Spleen (tissue), 11 donors: ENCODE measurements around the gene EPHA6. TPM values are rescaled to one million over a fixed set of nuclear protein-coding genes. Genes with fewer than 3 reads are reported as not detected.
"Not testable (repeated sequence)": the region's sequence is repeated elsewhere in the genome, so short reads cannot be mapped to it uniquely, and the experiment has no call there.

ENCODE experiments used
- DNase-seq: peaks from one replicate; pipeline ENCODE4 v3.0.0-alpha.2; 2020
- H3K27ac ChIP-seq, 8 donors: fragments of 200-600 bp; sonication (generic) in 7 of 8; 1 replicate in 4 of 8; 2 replicates in 4 of 8; pipeline versions ENCODE4 v1.5.0 to v1.8.0; 2016 to 2021; ENCODE audit warnings: inconsistent platforms in 4 of 8, mild to moderate bottlenecking in 4 of 8, moderate library complexity in 1 of 8
- H3K27me3 ChIP-seq, 7 donors: fragments of 200-600 bp; sonication (generic) in 6 of 7; replicated peaks in 1 of 7; 1 replicate in 4 of 7; 2 replicates in 3 of 7; pipeline versions ENCODE4 v1.5.0 to v1.8.0; 2016 to 2021; ENCODE audit warnings: inconsistent platforms in 3 of 7, mild to moderate bottlenecking in 1 of 7
- H3K36me3 ChIP-seq, 6 donors: fragments of 200-600 bp; sonication (generic) in 5 of 6; 1 replicate in 4 of 6; 2 replicates in 2 of 6; pipeline versions ENCODE4 v1.5.0 to v1.8.0; 2016 to 2021; ENCODE audit warnings: inconsistent platforms in 2 of 6
- H3K4me1 ChIP-seq, 6 donors: fragments of 200-600 bp; sonication (generic) in 5 of 6; 1 replicate in 3 of 6; 2 replicates in 3 of 6; pipeline versions ENCODE4 v1.5.0 to v1.8.0; 2016 to 2021; ENCODE audit warnings: inconsistent platforms in 3 of 6
- H3K4me3 ChIP-seq, 8 donors: fragments of 200-600 bp; sonication (generic) in 7 of 8; 1 replicate in 4 of 8; 2 replicates in 4 of 8; pipeline versions ENCODE4 v1.5.0 to v1.8.0; 2016 to 2021; ENCODE audit warnings: inconsistent platforms in 4 of 8, mild to moderate bottlenecking in 4 of 8, moderate library complexity in 2 of 8
- H3K9me3 ChIP-seq, 8 donors: fragments of 200-600 bp; sonication (generic) in 7 of 8; 1 replicate in 4 of 8; 2 replicates in 4 of 8; pipeline versions ENCODE4 v1.5.0 to v1.8.0; 2016 to 2021; ENCODE audit warnings: inconsistent platforms in 4 of 8
- POLR2A ChIP-seq, 3 donors: fragments of 450-650 bp; IDR thresholded peaks; one replicate each; pipeline ENCODE4 v1.5.1; 2017; ENCODE audit warnings: antibody characterized with exemption in 3 of 3, mild to moderate bottlenecking in 1 of 3
- POLR2AphosphoS5 ChIP-seq, 3 donors: sonication (generic); formaldehyde crosslinking; IDR thresholded peaks; one replicate each; pipeline ENCODE4 v1.5.1; 2017; ENCODE audit warnings: antibody characterized with exemption in 3 of 3
- WGBS, 5 donors: extraction: QIAGEN DNeasy Blood & Tissue Kit in 3 of 5; methylation state at CpG; one replicate each; pipeline versions ENCODE4 v1.1.5 to v1.1.7; 2013 to 2018; 5-methylcytosine and 5-hydroxymethylcytosine counted together
- intact Hi-C: fragments of 100-400 bp; cut with DNase I; formaldehyde crosslinking; loops from one replicate; pipeline ENCODE4 v1.15.0; 2023; ENCODE audit warnings: low total_unique reads
- polyA plus RNA-seq, 3 donors: library from polyadenylated mRNA; stranded (reverse); fragments of 200-250 nt; gene quantifications; one replicate each; pipeline ENCODE4 v1.2.1, GENCODE V29; 2013
- total RNA-seq, 7 donors: library from RNA; depleted of rRNA in 3 of 7; stranded (reverse); fragments of >200 nt in 3 of 7; fragmentation: NEBNext Ultra II Directional in 4 of 7; extraction: Animal tissue kit (Norgen Biotek cat#: 25700) in 4 of 7; gene quantifications; one replicate each; pipeline versions ENCODE4 v1.1.0 to v1.2.1, GENCODE V29; 2016 to 2021
- TF ChIP-seq, protein P1 (sequence below), 11 experiments: fragments of 200-600 bp in 7 of 11; fragments of 450-650 bp in 4 of 11; sonication (generic) in 4 of 11; IDR thresholded peaks in 8 of 11; conservative IDR thresholded peaks in 3 of 11; 1 replicate in 7 of 11; 2 replicates in 4 of 11; pipeline versions ENCODE4 v1.4.0 to v1.8.0; 2016 to 2021; ENCODE audit warnings: antibody characterized with exemption in 11 of 11, inconsistent platforms in 4 of 11, mild to moderate bottlenecking in 1 of 11
- donor health status: healthy with polysubstance abuse.
- donor health status: DM: no; HTN: no; CAD: no; lungs with moderate emphysema.
- donor health status: DM: no; HTN: no; CAD: no.
- donor health status: Bipolar disorder and iron deficiency.
- donor health status: healthy.
- donor health status: DM: no; HTN: no; CAD: no.
- donor health status: DM: yes; HTN: yes; CAD: no.

The EPHA6 gene
- total and polyA plus RNA-seq, 10 donors: 0.44 TPM; not detected in 9

GRCh38 chr3:97264180-97264579, 449.8 kb downstream of the EPHA6 start:
- intact Hi-C loops: no loop called here
- no peak overlapping the region for H3K4me3 ChIP-seq
- no peaks in the 10 kb centered on the region for H3K36me3 ChIP-seq
- TF ChIP-seq, protein P1, sequence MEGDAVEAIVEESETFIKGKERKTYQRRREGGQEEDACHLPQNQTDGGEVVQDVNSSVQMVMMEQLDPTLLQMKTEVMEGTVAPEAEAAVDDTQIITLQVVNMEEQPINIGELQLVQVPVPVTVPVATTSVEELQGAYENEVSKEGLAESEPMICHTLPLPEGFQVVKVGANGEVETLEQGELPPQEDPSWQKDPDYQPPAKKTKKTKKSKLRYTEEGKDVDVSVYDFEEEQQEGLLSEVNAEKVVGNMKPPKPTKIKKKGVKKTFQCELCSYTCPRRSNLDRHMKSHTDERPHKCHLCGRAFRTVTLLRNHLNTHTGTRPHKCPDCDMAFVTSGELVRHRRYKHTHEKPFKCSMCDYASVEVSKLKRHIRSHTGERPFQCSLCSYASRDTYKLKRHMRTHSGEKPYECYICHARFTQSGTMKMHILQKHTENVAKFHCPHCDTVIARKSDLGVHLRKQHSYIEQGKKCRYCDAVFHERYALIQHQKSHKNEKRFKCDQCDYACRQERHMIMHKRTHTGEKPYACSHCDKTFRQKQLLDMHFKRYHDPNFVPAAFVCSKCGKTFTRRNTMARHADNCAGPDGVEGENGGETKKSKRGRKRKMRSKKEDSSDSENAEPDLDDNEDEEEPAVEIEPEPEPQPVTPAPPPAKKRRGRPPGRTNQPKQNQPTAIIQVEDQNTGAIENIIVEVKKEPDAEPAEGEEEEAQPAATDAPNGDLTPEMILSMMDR (IDR thresholded peaks at IDR 0.05 in 8 of 11, conservative IDR thresholded peaks at IDR 0.05 in 3 of 11): no peak
- TF ChIP-seq POLR2A (IDR thresholded peaks at IDR 0.05): no peak
- H3K27me3 ChIP-seq: no peaks in the 10 kb centered on the region
- no peak for DNase-seq
- 80 to 95% (median 89%) methylated on average over 8 of the region's 8 CpGs for WGBS, 5 donors
- H3K4me1 ChIP-seq: no peaks in the 10 kb centered on the region
- peaks cover 0 to 16% (median 0%) of the 10 kb centered on the region in 8 donors for H3K9me3 ChIP-seq
- no peak overlapping the region for H3K27ac ChIP-seq

- Histone ChIP-seq H3K27me3 (no peaks in the 10 kb centered on the region), H3K4me1 (no peaks in the 10 kb centered on the region), H3K27ac (no peak overlapping the region), H3K36me3 (no peaks in the 10 kb centered on the region), H3K4me3 (no peak overlapping the region), H3K9me3 (peaks cover 0 to 16% (median 0%) of the 10 kb centered on the region in 8 donors)
- no peak for DNase-seq
- WGBS, 5 donors: 86 to 93% (median 87%) methylated on average over 12 to 19 of the region's 19 CpGs
- TF ChIP-seq POLR2A (IDR thresholded peaks at IDR 0.05) (no peak), POLR2AphosphoS5 (IDR thresholded peaks at IDR 0.05) (no peak)
- TF ChIP-seq, protein P1 (IDR thresholded peaks at IDR 0.05 in 8 of 11, conservative IDR thresholded peaks at IDR 0.05 in 3 of 11): no peak
- intact Hi-C loops: no loop called here
Measured at GRCh38 chr3:97265237-97266005, 451.0 kb downstream of the EPHA6 start.

- Histone ChIP-seq H3K27me3 (no peaks in the 10 kb centered on the region), H3K4me3 (no peak overlapping the region), H3K36me3 (no peaks in the 10 kb centered on the region), H3K9me3 (peaks cover 0 to 15% (median 0%) of the 10 kb centered on the region in 8 donors), H3K27ac (no peak overlapping the region), H3K4me1 (no peaks in the 10 kb centered on the region)
- intact Hi-C loops: no loop called here
- 20 to 32% (median 25%) methylated on average over 2 of the region's 2 CpGs for WGBS, 5 donors
- TF ChIP-seq, protein P1 (IDR thresholded peaks at IDR 0.05 in 8 of 11, conservative IDR thresholded peaks at IDR 0.05 in 3 of 11): no peak
- TF ChIP-seq POLR2AphosphoS5 (IDR thresholded peaks at IDR 0.05) (no peak), POLR2A (IDR thresholded peaks at IDR 0.05) (no peak)
- DNase-seq: no peak
Measured at GRCh38 chr3:97269202-97269601, 454.8 kb downstream of the EPHA6 start.

- H3K9me3 ChIP-seq, H3K27me3 ChIP-seq, DNase-seq, H3K4me3 ChIP-seq, H3K36me3 ChIP-seq, H3K27ac ChIP-seq, intact Hi-C loops, H3K4me1 ChIP-seq: not testable (repeated sequence)
- 78 to 88% (median 79%) methylated on average over 15 of the region's 15 CpGs for WGBS, 5 donors
Measured at GRCh38 chr3:97276879-97277550, 462.6 kb downstream of the EPHA6 start.
